ENCODE data around the gene TMEM131L. TPM values are rescaled to one million over a fixed set of nuclear protein-coding genes. Genes with fewer than 3 reads are reported as not detected.
"Not testable (repeated sequence)": the region's sequence is repeated elsewhere in the genome, so short reads cannot be mapped to it uniquely, and the experiment has no call there.

The TMEM131L gene
- total RNA-seq, result 18.4 and 18.8 TPM in 2 replicates

GRCh38 chr4:153466081-153466948, at the start of gene TMEM131L:
TSS of gene TMEM131L (plus strand) at chr4:153466360. CDS start at chr4:153466398, 38 bp downstream.
- DNase-seq (ENCODE audit: extremely low read depth, low read depth, low spot score), result no peak

GRCh38 chr4:153416456-153416855, 49.7 kb upstream of the TMEM131L start:
- DNase-seq (ENCODE audit: extremely low read depth, low read depth, low spot score), result not testable (repeated sequence)

DNA sequence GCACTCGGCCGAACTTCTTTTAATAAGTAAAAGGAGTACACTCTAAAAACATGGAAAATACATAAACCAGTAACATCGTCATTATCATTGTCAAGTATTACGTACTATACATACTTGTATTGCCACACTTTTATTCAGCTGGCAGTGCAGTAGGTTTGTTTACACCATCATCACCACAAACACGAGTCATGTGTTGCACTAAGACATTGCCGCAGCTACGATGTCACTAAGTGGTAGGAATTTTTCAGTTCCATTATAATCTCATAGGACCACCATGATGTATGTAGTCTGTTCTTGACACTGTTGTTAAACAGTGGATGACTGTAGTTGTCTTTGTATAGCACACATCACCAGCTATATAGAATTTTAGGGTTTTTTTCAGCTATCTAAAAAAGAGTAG, 48.0 kb upstream of the TMEM131L start:
- no peak for DNase-seq (ENCODE audit: extremely low read depth, low read depth, low spot score)

DNA sequence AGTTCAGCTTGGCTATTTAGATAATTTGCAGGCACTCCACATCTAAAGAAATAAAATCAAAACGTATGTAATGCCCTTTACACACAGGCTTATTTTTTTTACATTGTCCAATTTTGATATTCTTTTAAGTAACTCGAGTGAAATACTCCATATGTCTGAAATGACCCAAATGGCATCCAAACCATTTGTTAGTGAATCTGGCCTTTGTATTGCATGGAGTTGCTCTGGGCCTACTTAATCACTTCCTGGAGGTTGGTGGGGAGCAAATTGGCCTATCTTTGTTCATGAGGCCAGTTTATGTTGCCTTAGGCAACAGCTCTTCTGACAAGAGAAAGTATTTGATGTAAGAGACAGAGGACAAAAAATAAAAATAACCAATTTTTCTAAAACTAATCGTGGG, 47.6 kb upstream of the TMEM131L start:
- no peak for DNase-seq (ENCODE audit: extremely low read depth, low read depth, low spot score)

- no peak for DNase-seq (ENCODE audit: extremely low read depth, low read depth, low spot score)
These were observed 47.1 kb upstream of the TMEM131L start for GRCh38 chr4:153419029-153419428.

GRCh38 chr4:153419673-153420278, 46.4 kb upstream of the TMEM131L start:
- no peak for DNase-seq (ENCODE audit: extremely low read depth, low read depth, low spot score)

GRCh38 chr4:153420361-153420760, 45.8 kb upstream of the TMEM131L start:
- no peak for DNase-seq (ENCODE audit: extremely low read depth, low read depth, low spot score)

GRCh38 chr4:153421941-153422340, 44.2 kb upstream of the TMEM131L start:
- no peak for DNase-seq (ENCODE audit: extremely low read depth, low read depth, low spot score)

GRCh38 chr4:153426207-153426885, 39.8 kb upstream of the TMEM131L start:
- no peak for DNase-seq (ENCODE audit: extremely low read depth, low read depth, low spot score)

DNA sequence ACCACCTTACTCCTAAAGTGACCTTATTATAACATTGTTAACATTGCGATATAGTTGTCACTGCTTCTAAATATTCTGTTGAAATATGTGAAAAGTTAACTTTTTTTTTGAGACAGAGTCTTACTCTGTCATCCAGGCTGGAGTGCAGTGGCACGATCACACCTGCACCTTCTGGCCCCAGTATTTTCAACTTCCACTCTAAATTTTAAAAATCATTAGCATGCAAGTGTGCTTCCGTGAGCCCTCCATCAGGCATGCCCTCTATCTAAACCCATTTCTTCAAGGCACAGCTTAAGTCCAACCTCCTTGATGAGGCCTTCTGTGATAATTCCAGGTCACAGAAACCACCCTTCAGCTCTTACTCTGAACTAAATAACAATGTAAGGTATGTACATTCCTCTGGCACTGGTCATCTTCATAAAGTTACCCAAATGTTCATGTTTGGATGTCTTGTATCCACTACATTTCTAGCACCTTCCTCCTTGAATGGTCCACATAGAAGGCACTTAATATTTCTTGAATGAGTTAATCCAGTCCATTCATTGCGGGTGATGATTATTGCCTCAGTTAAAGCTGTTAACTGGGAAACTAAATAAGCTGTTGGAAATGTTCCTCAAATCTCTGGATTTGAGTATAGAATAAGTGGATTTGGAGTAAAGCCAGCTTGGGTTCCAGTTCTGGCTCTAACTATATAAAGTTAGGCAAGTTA, 38.6 kb upstream of the TMEM131L start:
- DNase-seq (ENCODE audit: extremely low read depth, low read depth, low spot score), result no peak

- DNase-seq (ENCODE audit: extremely low read depth, low read depth, low spot score), result no peak
These were observed 37.2 kb upstream of the TMEM131L start for GRCh38 chr4:153428941-153429475.

GRCh38 chr4:153432965-153433753, 33.0 kb upstream of the TMEM131L start:
- peak; percentile 47 for DNase-seq (ENCODE audit: extremely low read depth, low read depth, low spot score)

GRCh38 chr4:153433754-153434105, 32.4 kb upstream of the TMEM131L start:
- no peak for DNase-seq (ENCODE audit: extremely low read depth, low read depth, low spot score)

GRCh38 chr4:153434190-153434589, 32.0 kb upstream of the TMEM131L start:
- DNase-seq (ENCODE audit: extremely low read depth, low read depth, low spot score), result no peak

- DNase-seq (ENCODE audit: extremely low read depth, low read depth, low spot score), result no peak
These were observed 27.0 kb upstream of the TMEM131L start for GRCh38 chr4:153438916-153439756.

DNA sequence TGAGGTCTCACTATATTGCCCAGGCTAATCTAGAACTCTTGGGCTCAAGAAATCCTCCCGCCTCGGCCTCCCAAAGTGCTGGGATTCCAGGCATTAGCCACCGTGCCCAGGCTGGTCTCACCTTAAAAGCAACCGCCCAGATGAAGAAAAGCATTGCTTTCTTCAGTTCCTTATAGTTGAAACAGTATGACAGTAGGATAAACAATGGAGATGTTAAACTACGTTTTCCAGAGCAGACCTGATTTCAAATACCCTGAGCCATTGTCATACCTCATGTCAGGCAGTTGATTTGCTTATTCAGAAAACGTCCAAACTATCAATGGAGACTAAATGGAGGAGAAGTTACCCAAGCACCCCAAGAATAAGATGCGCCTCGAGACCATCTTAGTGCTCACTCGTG, 26.3 kb upstream of the TMEM131L start:
- DNase-seq (ENCODE audit: extremely low read depth, low read depth, low spot score), result no peak

DNA sequence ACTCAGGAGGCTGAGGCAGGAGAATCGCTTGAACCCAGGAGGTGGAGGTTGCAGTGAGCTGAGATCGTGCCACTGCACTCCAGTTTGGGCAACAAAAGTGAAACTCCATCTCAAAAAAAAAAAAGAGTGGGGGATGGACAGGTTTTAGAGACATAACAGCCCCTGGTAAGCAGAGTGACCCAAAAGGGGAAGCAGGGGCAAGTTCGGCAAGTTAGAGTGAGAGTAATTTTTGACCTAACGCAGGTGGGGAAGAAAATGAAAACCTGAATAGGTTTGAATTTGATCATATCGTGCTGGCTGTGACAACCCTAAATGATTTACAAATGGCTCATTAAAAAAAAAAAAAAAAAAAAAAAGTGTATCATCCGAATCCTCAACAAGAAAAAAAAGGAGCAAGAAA, 25.7 kb upstream of the TMEM131L start:
- DNase-seq (ENCODE audit: extremely low read depth, low read depth, low spot score), result no peak

- no peak for DNase-seq (ENCODE audit: extremely low read depth, low read depth, low spot score)
These were observed 18.8 kb upstream of the TMEM131L start for GRCh38 chr4:153447175-153447905.
